Eye (tissue), 1 donor: ENCODE data around the gene IL25.
"Not testable (repeated sequence)": the region's sequence is repeated elsewhere in the genome, so short reads cannot be mapped to it uniquely, and the experiment has no call there.

Experiments
- DNase-seq: peaks from one replicate; pipeline ENCODE4 v3.0.0-alpha.2; 2015

Gene IL25

DNA sequence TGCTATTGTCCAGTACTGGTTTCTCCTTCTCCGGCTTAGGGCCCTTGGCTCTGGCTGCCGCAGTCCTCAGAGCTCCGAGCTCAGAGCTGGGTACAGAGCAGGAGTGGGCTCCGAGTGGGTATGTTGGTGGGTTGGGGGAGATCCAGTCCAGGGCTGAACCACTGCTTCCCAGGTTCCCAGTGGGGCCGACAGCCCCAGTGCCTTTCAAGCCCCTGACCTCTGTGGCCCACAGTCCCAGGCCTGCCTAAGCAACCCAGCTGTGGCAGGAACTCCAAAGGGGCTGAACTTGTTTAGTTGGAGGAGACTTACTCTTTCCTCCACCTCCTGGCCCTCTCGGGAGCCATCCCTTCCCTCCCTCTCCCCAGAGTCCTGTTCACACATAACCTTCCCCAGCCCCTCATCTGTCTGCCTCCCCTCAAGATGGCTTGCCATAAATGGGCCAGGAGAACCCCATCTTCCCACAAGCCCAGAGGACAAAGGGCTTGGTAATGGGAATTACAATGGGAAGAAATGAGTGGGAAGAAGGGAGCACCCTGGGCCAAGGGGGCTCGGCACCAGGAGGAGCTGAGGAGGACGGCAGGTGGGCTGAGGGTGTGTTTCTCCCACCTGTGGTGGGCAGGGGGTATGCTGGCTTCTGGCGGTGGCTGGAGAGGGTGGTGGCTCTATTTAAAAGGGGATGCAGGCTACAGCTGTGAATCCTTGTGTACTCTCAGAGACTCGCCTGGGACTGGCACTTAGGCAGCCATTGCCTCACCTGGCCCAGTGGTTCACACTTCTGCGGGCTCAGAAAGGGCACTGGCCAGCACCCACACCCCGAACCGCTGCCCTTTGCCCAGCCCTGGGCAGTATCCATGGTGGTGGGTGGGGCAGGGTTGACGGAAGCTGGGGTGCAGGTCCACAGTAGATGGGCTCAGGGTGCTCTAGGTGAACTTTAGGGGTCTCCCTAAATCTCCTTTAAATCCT lies 39.2 kb downstream of the IL25 start:
- DNase-seq, result no peak

DNA sequence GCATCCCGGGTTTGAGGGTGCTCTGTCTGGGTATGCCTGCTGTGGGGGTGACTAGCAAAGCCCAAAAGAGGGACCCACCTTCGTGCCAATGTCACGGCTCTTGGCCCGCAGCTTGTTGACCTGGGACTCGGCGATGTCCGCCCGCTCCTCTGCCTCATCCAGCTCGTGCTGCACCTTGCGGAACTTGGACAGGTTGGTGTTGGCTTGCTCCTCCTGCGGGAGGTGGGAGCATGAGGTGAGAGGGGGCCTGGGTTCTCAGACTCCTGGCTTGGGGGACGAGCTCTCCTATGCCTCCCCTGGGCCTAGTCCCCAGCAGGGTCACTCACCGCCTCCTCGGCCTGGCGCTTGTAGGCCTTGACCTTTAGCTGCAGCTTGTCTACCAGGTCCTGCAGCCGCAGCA lies 41.1 kb downstream of the IL25 start:
- no peak for DNase-seq

DNA sequence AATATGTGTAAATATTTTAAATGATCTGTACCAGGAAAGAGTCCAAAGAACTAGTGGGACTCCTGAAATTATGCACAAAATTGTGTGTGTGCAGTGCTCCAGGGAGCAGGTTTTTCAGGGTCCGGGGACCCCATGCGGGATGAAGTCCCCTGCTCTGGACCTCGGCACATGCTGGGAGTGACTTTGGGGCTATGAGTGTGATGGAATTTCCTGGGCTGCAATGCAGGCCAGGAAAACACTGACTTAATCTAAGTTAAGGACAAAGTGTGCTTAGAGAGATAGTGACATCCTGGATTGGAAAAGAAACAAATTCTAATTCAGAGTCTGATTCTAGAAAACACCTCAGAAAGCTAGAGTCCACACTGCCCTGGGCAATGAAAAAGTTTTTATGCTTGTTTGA lies 41.6 kb downstream of the IL25 start:
- no peak for DNase-seq

DNA sequence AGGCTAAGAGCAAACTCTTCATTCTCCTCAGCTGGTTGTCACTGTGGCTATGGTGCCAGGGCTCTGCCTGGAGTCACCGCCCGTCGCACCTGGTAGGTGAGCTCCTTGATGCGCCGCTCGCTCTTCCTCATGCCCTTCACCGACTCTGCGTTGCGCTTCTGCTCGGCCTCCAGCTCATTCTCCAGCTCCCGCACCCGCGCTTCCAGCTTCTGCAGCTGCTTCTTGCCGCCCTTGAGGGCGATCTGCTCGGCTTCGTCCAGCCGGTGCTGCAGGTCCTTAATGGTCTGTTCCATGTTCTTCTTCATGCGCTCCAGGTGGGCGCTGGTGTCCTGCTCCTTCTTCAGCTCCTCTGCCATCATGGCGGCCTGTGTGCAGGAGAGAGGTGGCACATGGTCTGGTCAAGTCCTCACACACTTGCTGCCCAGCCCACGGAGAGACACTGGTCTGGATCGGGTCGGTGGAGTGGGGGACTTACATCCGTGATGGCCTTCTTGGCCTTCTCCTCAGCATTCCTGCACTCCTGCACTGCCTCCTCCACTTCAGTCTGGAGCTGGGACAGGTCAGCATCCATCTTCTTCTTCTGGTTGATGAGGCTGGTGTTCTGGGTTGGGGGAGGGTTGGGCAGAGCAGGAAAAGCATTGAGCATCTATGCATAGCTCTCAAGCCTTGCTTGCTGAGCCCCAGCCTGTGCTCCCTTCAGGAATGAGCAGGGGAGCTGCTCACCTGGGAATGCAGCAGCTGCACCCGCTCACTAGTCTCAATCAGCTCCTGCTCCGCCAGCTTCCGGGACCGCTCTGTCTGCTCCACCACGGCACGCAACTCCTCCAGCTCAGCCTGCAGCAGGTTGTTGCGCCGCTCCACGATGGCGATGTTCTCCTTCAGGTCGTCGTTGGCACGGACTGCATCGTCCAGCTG lies 42.6 kb downstream of the IL25 start:
- DNase-seq, result no peak

DNA sequence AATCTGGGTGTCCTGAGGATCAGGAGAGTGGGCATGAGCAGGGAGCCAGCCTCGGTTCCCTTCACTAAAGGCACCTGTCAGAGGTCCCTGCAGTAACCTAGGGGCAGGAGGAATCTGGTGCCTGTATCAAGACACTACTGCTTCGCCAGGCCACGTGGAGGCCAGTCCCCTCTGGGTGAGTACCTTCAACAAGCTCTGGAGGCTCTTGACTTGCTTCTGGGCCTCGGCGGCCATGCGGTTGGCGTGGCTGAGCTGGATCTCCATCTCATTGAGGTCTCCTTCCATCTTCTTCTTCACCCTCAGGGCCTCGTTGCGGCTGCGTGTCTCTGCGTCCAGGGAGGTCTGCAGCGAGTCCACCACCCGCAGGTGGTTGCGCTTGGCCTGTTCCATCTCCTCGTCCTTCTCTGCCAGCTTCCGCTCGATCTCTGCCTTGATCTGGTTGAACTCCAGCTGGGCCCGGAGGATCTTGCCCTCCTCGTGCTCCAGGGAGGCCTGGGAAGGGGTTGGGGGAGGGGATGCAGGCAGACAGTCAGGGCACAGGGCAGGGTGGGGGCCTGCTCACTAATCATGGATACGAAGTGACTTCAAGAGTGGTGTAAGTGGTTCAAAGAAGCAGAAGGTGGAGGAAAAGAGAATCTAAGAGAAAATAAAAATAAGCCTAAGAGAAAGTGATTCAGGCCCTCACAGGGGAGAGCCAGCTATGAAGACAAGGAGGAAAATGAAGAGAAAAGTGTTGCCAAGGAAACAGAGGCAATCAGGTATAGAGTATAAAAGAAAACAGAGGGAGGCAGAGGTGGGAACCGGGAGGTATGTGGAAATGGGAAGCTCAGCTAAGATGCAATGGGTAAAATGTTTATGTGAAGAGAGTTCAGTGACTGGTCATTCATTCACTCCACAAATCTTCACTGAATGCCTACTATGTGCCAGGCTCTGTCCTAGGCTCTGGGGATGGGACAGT lies 43.5 kb downstream of the IL25 start:
- no peak for DNase-seq

DNA sequence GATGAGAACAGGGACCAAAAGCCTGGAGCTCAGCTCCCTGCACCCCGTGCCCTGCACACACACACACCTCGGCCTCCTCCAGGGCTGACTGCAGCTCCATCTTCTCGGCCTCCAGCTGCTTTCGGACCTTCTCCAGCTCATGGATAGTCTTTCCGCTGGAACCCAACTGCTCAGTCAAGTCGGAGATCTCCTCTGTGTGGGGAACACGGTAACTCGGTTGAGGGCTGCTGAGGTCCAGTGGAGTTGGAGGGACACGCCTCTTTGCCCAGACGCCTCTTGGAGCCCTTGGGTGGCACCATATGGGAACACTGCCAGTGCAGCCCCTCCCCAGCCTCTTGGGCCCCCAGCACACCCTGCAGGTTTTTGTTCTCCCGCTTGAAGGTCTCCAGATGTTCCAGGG lies 44.2 kb downstream of the IL25 start:
- DNase-seq, result no peak

DNA sequence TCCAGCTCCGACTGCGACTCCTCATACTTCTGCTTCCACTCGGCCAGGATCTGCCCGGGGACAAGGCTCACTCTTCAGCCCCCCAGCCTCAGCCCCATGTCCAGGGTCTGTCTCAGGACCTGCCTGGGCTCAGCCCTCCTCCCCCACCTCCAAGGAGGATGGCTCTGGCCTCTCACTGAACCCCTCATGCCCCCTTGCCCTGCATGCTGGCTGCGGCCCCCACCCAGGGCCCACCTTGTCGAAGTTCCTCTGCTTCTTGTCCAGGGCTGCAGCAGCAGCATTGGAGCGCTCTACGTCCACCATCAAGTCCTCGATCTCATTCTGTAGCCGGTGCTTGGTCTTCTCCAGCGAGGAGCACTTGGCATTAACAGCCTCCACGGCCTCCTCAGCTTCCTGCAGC lies 44.7 kb downstream of the IL25 start:
- DNase-seq, result not testable (repeated sequence)

DNA sequence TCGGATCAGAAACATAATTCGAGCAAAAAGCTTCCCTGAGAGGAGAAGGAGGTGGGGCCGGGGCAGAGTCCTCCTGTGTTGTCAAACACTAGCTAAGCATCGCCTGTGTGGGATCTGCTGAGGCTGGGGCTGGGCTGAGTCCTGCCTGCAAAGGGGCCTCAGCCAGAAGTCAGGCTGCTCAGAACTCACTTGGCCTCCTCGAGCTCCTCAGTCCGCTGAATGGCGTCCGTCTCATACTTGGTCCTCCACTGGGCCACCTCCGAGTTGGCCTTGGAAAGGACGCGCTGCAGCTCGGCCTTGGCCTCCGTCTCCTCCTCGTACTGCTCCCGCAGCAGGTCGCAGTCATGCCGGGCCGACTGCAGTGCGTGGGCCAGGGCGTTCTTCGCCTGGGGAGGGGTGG lies 45.4 kb downstream of the IL25 start:
- no peak for DNase-seq

DNA sequence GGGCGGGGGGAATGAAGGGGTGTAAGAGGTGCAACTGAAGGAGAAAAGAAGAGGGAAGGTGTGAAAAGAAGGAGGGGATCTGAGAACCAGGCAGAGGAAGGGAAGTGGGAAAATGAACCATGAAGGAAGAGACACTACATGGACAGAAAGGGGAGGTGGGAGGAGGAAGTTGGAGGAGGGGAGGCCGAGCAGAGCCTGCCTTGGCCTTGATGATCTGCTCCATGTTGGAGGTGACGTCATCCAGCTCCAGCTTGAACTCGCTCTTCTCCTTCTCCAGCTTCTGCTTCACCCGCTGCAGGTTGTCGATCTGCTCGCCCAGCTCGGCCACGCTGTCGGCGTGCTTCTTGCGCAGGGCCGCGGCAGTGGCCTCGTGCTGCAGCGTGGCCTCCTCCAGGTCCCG lies 47.0 kb downstream of the IL25 start:
- DNase-seq, result not testable (repeated sequence)

DNA sequence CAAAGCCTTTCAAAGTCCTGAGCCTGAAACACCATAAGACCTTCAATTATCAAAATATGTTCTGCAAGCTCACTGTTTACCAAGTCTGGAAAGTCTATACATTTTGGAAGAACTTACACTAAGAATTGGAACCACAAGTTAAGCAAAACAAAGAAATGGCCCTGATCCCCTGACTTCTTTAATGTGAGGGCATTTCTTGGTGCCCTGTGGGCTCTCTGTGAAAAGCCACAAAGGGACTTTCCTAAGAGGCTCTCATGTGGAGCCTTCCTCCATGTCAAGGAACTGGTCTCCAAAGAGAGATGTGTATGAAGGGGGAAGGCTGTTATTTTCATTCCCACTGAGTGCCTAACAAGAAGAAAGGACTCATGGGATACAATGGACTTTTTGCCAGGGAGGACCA lies 49.0 kb downstream of the IL25 start:
- no peak for DNase-seq

DNA sequence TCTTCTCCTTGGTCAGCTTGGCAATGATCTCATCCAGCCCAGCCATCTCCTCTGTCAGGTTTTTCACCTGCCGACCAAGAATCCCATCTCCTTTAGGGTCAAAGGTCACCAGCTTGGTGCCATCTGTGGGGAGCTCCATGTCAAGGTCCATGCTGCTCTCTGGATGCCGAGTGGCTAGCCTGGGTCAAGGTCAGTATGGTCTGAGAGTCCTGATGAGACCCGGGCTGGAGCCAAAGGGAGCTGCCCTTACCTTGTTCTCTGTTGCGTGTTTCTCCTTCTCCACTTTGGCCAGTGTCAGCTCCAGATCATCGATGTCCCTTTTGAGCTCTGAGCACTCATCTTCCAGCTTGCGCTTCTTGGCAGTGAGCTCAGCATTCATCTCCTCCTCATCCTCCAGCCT lies 51.0 kb downstream of the IL25 start:
- no peak for DNase-seq

DNA sequence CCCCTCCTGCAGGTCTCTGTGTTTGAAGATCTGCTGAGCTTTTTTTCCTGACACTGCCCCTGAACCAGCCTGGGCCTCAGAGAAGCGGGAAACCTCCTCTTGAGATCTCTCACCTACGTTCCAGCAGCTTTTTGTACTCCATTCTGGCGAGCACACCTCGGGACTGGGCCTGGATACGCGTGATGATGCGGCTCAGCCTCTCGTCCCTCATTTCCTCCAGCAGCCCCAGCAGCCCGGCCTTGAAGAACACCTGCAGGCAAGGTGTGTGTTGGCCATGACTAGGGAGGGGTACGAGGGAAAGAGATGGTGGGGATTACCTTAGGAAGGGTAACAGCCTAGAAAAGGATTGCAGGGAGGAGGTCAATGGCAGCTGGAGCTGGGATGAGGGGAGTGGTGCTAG lies 52.6 kb downstream of the IL25 start:
- no peak for DNase-seq

DNA sequence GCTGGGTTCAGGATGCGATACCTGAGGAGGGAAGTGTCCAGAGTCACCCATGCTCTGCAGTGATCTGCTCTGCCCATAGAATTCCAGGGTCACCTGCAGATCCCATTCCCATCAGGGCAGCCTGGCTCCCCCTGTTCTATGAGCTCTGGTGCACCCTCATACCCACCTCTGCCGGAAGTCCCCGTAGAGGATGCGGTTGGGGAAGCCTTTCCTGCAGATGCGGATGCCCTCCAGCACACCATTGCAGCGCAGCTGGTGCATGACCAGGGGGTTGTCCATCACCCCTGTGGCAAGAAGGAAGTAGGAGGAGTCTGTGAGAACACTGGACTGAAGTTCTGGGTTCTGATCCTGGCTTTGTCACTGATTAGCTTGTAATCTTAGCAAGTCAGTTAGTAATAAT lies 53.2 kb downstream of the IL25 start:
- DNase-seq, result not testable (repeated sequence)
